ENCODE data around the gene WDR89.

DNA sequence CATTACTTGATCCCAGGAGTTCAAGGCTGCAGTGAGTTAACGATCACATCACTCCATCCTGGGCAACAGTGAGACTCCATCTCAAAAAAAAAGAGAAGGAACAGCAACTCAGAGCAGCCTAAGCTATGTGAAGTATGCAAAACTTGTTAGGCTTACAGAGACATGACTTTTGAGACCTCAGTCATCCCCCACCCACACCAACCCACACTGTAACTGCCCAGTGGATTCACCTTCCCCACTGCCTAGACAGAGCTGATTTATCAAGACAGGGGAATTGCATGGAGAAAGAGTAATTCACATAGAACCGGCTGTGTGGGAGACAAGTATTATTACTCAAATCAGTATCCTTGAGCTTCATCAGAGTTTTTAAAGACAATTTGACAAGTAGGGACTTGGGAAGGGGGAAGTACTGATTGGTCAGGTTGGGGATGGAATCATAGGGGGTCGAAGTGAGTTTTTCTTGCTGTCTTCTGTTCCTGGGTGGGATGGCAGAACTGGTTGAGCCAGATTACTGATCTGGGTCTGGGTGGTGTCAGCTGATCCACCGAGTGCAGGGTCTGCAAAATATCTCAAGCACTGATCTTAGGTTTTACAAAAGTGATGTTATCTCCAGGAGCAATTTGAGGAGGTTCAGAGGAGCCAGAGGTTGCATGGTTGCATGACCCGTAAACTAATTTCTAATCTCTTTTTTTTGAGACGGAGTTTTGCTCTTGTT lies 6.2 kb upstream of the WDR89 start:
- TF ChIP-seq, protein P1, sequence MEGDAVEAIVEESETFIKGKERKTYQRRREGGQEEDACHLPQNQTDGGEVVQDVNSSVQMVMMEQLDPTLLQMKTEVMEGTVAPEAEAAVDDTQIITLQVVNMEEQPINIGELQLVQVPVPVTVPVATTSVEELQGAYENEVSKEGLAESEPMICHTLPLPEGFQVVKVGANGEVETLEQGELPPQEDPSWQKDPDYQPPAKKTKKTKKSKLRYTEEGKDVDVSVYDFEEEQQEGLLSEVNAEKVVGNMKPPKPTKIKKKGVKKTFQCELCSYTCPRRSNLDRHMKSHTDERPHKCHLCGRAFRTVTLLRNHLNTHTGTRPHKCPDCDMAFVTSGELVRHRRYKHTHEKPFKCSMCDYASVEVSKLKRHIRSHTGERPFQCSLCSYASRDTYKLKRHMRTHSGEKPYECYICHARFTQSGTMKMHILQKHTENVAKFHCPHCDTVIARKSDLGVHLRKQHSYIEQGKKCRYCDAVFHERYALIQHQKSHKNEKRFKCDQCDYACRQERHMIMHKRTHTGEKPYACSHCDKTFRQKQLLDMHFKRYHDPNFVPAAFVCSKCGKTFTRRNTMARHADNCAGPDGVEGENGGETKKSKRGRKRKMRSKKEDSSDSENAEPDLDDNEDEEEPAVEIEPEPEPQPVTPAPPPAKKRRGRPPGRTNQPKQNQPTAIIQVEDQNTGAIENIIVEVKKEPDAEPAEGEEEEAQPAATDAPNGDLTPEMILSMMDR (IDR thresholded peaks at IDR 0.05) = no peak
- no peak for TF ChIP-seq EZH2 (IDR thresholded peaks at IDR 0.05; ENCODE audit: borderline replicate concordance, insufficient read depth, low read depth, low read length, poor library complexity, severe bottlenecking)
